Breast epithelium (tissue), 3 donors: ENCODE measurements around the gene METTL8.

Experiments
- POLR2A ChIP-seq: fragments of 450-650 bp; IDR thresholded peaks from one replicate; pipeline ENCODE4 v1.6.1; 2016; ENCODE audit warnings: antibody characterized with exemption, mild to moderate bottlenecking, moderate library complexity
- POLR2AphosphoS5 ChIP-seq, 3 donors: sonication (generic); formaldehyde crosslinking; IDR thresholded peaks; one replicate each; pipeline ENCODE4 v1.6.1; 2017; ENCODE audit warnings: antibody characterized with exemption in 3 of 3
- TF ChIP-seq, protein P1 (sequence below), 3 donors: fragments of 450-650 bp; IDR thresholded peaks; one replicate each; pipeline ENCODE4 v1.5.1; 2016 to 2017; ENCODE audit warnings: antibody characterized with exemption in 3 of 3, mild to moderate bottlenecking in 3 of 3, moderate library complexity in 3 of 3

DNA sequence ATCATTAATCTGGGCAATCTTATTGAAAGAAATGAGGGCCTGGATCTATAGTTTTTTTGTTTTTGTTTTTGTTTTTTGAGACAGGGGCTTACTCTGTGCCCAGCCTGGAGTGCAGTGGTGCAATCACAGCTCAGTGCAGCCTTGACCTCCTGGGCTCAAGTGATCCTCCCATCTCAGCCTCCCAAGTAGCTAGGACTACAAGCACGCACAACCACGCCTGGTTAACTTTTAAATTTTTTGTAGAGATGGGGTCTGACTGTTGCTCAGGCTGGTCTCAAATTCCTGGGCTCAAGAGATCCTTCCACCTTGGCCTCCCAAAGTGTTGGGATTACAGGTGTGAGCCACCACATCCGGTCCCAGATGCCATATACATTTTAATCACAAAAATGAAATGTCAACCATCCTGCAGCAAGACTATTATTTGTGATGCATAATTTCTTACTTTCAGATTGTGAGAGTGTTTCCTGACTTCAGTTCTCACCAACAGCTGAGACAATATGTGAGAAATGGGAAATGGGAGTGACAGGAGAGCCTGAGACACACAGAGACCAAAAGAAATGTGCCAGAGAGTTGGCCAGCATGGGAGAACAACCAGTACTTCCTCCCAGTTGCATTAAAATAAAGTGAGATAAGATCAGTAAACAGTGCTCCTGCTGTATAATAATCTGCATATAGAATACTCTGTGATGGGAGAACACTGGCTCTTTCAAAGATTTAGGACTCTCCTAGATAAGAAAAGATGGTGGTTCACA is 87.6 kb downstream of the METTL8 start:
- TF ChIP-seq POLR2A (no peak), POLR2AphosphoS5 (IDR thresholded peaks at IDR 0.05) (no peak)
- TF ChIP-seq, protein P1, sequence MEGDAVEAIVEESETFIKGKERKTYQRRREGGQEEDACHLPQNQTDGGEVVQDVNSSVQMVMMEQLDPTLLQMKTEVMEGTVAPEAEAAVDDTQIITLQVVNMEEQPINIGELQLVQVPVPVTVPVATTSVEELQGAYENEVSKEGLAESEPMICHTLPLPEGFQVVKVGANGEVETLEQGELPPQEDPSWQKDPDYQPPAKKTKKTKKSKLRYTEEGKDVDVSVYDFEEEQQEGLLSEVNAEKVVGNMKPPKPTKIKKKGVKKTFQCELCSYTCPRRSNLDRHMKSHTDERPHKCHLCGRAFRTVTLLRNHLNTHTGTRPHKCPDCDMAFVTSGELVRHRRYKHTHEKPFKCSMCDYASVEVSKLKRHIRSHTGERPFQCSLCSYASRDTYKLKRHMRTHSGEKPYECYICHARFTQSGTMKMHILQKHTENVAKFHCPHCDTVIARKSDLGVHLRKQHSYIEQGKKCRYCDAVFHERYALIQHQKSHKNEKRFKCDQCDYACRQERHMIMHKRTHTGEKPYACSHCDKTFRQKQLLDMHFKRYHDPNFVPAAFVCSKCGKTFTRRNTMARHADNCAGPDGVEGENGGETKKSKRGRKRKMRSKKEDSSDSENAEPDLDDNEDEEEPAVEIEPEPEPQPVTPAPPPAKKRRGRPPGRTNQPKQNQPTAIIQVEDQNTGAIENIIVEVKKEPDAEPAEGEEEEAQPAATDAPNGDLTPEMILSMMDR (IDR thresholded peaks at IDR 0.05) = no peak
